Activated naive CD4-positive, alpha-beta T cell treated with anti-CD3 and anti-CD28 coated beads, Interleukin-2, amount 10 ng/mL, durations not matched to agents 7 days and 5 days (primary cell): ENCODE data around the gene LRG1.

Experiments
- CTCF ChIA-PET: fragments of 350-600 bp; sonication (Branson Sonifier 250); formaldehyde crosslinking; loops from one replicate; lab custom pipeline; 2021; ENCODE audit warnings: antibody characterized with exemption; lab: Charles Lee
- DNase-seq: peaks from one replicate; pipeline ENCODE4 v3.0.0-alpha.2; 2020
- H3K27ac Mint-ChIP-seq: one replicate; pipeline ENCODE4 v1.8.0; 2021; ENCODE audit warnings: mild to moderate bottlenecking, moderate library complexity, mixed read lengths
- H3K27me3 Mint-ChIP-seq: one replicate; pipeline ENCODE4 v1.8.0; 2021; ENCODE audit warnings: mild to moderate bottlenecking, mixed read lengths
- H3K36me3 Mint-ChIP-seq: one replicate; pipeline ENCODE4 v1.8.0; 2021; ENCODE audit warnings: mixed read lengths
- H3K4me1 Mint-ChIP-seq: one replicate; pipeline ENCODE4 v1.8.0; 2021; ENCODE audit warnings: mixed read lengths
- H3K4me3 Mint-ChIP-seq: one replicate; pipeline ENCODE4 v1.8.0; 2021; ENCODE audit warnings: mild to moderate bottlenecking, moderate library complexity, mixed read lengths
- H3K9me3 Mint-ChIP-seq: one replicate; pipeline ENCODE4 v1.8.0; 2021; ENCODE audit warnings: mixed read lengths

LRG1 gene

GRCh38 chr19:4539693-4540581 is at the start of gene LRG1:
Gene LRG1 (minus strand): TSS chr19:4540036. CDS start chr19:4540013, 23 bp downstream.
- H3K9me3 Mint-ChIP-seq: peaks cover 3% of the 10 kb centered on the region
- CTCF ChIA-PET: interaction anchor here (1.4 to 1.8 kb wide), 2 partner anchors 15 to 93 kb away, joined by 4 to 7 read pairs; no protein-coding TSS in a partner anchor
- peaks cover 35% of the 10 kb centered on the region for H3K27me3 Mint-ChIP-seq
- no peaks in the 10 kb centered on the region for H3K36me3 Mint-ChIP-seq
- DNase-seq: no peak
- no peak within 1 kb of the TSS for H3K27ac Mint-ChIP-seq
- H3K4me1 Mint-ChIP-seq: peaks cover 8% of the 10 kb centered on the region
- no peak within 1 kb of the TSS for H3K4me3 Mint-ChIP-seq

GRCh38 chr19:4588291-4588761 is 48.5 kb upstream of the LRG1 start:
- no peaks in the 10 kb centered on the region for H3K4me1 Mint-ChIP-seq
- H3K9me3 Mint-ChIP-seq: no peaks in the 10 kb centered on the region
- no peak overlapping the region for H3K27ac Mint-ChIP-seq
- H3K4me3 Mint-ChIP-seq: no peak overlapping the region
- DNase-seq: no peak
- CTCF ChIA-PET: no interaction called here
- H3K27me3 Mint-ChIP-seq: peaks cover 73% of the 10 kb centered on the region
- H3K36me3 Mint-ChIP-seq: no peaks in the 10 kb centered on the region

GRCh38 chr19:4587527-4587926 is 47.7 kb upstream of the LRG1 start:
- CTCF ChIA-PET: interaction anchor here (0.7 to 2.0 kb wide), 2 partner anchors 14 to 49 kb away, joined by 3 to 6 read pairs; no protein-coding TSS in a partner anchor
- no peak overlapping the region for H3K4me3 Mint-ChIP-seq
- H3K27me3 Mint-ChIP-seq: peaks cover 74% of the 10 kb centered on the region
- peaks cover under 1% of the 10 kb centered on the region for H3K4me1 Mint-ChIP-seq
- H3K9me3 Mint-ChIP-seq: no peaks in the 10 kb centered on the region
- no peaks in the 10 kb centered on the region for H3K36me3 Mint-ChIP-seq
- H3K27ac Mint-ChIP-seq: no peak overlapping the region
- DNase-seq: no peak

GRCh38 chr19:4586691-4587090 is 46.9 kb upstream of the LRG1 start:
- Mint-ChIP-seq H3K27me3 (peaks cover 77% of the 10 kb centered on the region), H3K4me3 (no peak overlapping the region), H3K9me3 (no peaks in the 10 kb centered on the region), H3K27ac (no peak overlapping the region), H3K4me1 (peaks cover 7% of the 10 kb centered on the region), H3K36me3 (no peaks in the 10 kb centered on the region)
- CTCF ChIA-PET: interaction anchor here (1.3 to 2.0 kb wide), 2 partner anchors 48 to 50 kb away, joined by 3 to 6 read pairs; no protein-coding TSS in a partner anchor
- DNase-seq: no peak

- H3K4me1 Mint-ChIP-seq: peaks cover 7% of the 10 kb centered on the region
- CTCF ChIA-PET: interaction anchor here (1.3 to 2.0 kb wide), 2 partner anchors 48 to 50 kb away, joined by 3 to 6 read pairs; no protein-coding TSS in a partner anchor
- H3K36me3 Mint-ChIP-seq: no peaks in the 10 kb centered on the region
- peaks cover 74% of the 10 kb centered on the region for H3K27me3 Mint-ChIP-seq
- H3K4me3 Mint-ChIP-seq: no peak overlapping the region
- no peak overlapping the region for H3K27ac Mint-ChIP-seq
- DNase-seq: no peak
- H3K9me3 Mint-ChIP-seq: no peaks in the 10 kb centered on the region
Measured at GRCh38 chr19:4586245-4586644, 46.4 kb upstream of the LRG1 start.

GRCh38 chr19:4585556-4585955 is 45.7 kb upstream of the LRG1 start:
- peaks cover 73% of the 10 kb centered on the region for H3K27me3 Mint-ChIP-seq

GRCh38 chr19:4584670-4585460 is 45.0 kb upstream of the LRG1 start:
- Mint-ChIP-seq H3K4me3 (no peak overlapping the region), H3K27ac (no peak overlapping the region), H3K4me1 (peaks cover 7% of the 10 kb centered on the region), H3K27me3 (peaks cover 73% of the 10 kb centered on the region), H3K36me3 (no peaks in the 10 kb centered on the region), H3K9me3 (no peaks in the 10 kb centered on the region)
- DNase-seq: no peak
- CTCF ChIA-PET: interaction anchor here (0.8 kb wide), 2 partner anchors 9 to 51 kb away, joined by 4 to 6 read pairs; no protein-coding TSS in a partner anchor

More at GRCh38 chr19:4585556-4585955, 45.7 kb upstream of the LRG1 start:
- H3K27ac Mint-ChIP-seq: no peak overlapping the region
- H3K36me3 Mint-ChIP-seq: no peaks in the 10 kb centered on the region
- H3K4me3 Mint-ChIP-seq: no peak overlapping the region
- CTCF ChIA-PET: interaction anchor here (0.8 to 2.0 kb wide), 3 partner anchors 9 to 51 kb away, joined by 3 to 6 read pairs (median 4); no protein-coding TSS in a partner anchor
- H3K4me1 Mint-ChIP-seq: peaks cover 7% of the 10 kb centered on the region
- no peak for DNase-seq
- no peaks in the 10 kb centered on the region for H3K9me3 Mint-ChIP-seq

- H3K4me3 Mint-ChIP-seq: no peak overlapping the region
- H3K27me3 Mint-ChIP-seq: peaks cover 77% of the 10 kb centered on the region
- peaks cover 7% of the 10 kb centered on the region for H3K4me1 Mint-ChIP-seq
Measured at GRCh38 chr19:4583961-4584669, 44.3 kb upstream of the LRG1 start.

GRCh38 chr19:4582980-4583842 is 43.4 kb upstream of the LRG1 start:
- no peak for DNase-seq
- Mint-ChIP-seq H3K36me3 (no peaks in the 10 kb centered on the region), H3K9me3 (no peaks in the 10 kb centered on the region), H3K4me3 (no peak overlapping the region), H3K4me1 (peaks cover 7% of the 10 kb centered on the region), H3K27me3 (peaks cover 86% of the 10 kb centered on the region), H3K27ac (no peak overlapping the region)
- CTCF ChIA-PET: no interaction called here

More at GRCh38 chr19:4583961-4584669, 44.3 kb upstream of the LRG1 start:
- no peaks in the 10 kb centered on the region for H3K36me3 Mint-ChIP-seq
- DNase-seq: no peak
- H3K27ac Mint-ChIP-seq: no peak overlapping the region
- CTCF ChIA-PET: interaction anchor here (0.8 kb wide), 1 partner anchor 52 kb away, joined by 6 read pairs; no protein-coding TSS in a partner anchor
- H3K9me3 Mint-ChIP-seq: no peaks in the 10 kb centered on the region

GRCh38 chr19:4581666-4582553 is 42.1 kb upstream of the LRG1 start:
- CTCF ChIA-PET: no interaction called here
- Mint-ChIP-seq H3K27ac (no peak overlapping the region), H3K36me3 (no peaks in the 10 kb centered on the region), H3K4me1 (peaks cover 7% of the 10 kb centered on the region), H3K4me3 (peak overlapping the region; percentile 43), H3K9me3 (no peaks in the 10 kb centered on the region), H3K27me3 (peaks cover 92% of the 10 kb centered on the region)
- no peak for DNase-seq

- Mint-ChIP-seq H3K27ac (no peak overlapping the region), H3K4me1 (peaks cover 7% of the 10 kb centered on the region), H3K9me3 (no peaks in the 10 kb centered on the region), H3K36me3 (no peaks in the 10 kb centered on the region), H3K27me3 (peaks cover 97% of the 10 kb centered on the region), H3K4me3 (no peak overlapping the region)
- CTCF ChIA-PET: interaction anchor here (1.3 kb wide), 1 partner anchor 56 kb away, joined by 3 read pairs; no protein-coding TSS in a partner anchor
- DNase-seq: no peak
Measured at GRCh38 chr19:4580961-4581665, 41.3 kb upstream of the LRG1 start.
